ENCODE data around the gene ENTPD6.

- TF ChIP-seq CTCF (IDR thresholded peaks at IDR 0.05; ENCODE audit: low read depth, low read length, poor library complexity, severe bottlenecking) (no peak), EZH2phosphoT487 (IDR thresholded peaks at IDR 0.05; ENCODE audit: borderline replicate concordance, low read length) (no peak)
Observed at GRCh38 chr20:25258828-25259227, 63.3 kb downstream of the ENTPD6 start.

Measured in DOHH2 (cell line).